ENCODE measurements around the gene CALD1.

The CALD1 gene

GRCh38 chr7:134947329-134947728 is 167.9 kb downstream of the CALD1 start:
- DNase-seq (ENCODE audit: low read depth, low spot score) = no peak
- H3K4me3 ChIP-seq (ENCODE audit: low read depth, low read length) = no peak overlapping the region
- CTCF ChIA-PET = interaction anchor here (1.3 kb wide), 1 partner anchor 223 kb away, joined by 4 read pairs; no protein-coding TSS in a partner anchor
- TF ChIP-seq CTCF (IDR thresholded peaks at IDR 0.05; ENCODE audit: insufficient read depth, low read length, missing control alignments) = no peak
- POLR2A ChIA-PET = no interaction called here

GRCh38 chr7:134947831-134948230 is 168.4 kb downstream of the CALD1 start:
- ChIA-PET CTCF (interaction anchor here (1.3 kb wide), 1 partner anchor 223 kb away, joined by 4 read pairs; no protein-coding TSS in a partner anchor), POLR2A (no interaction called here)
- no peak overlapping the region for H3K4me3 ChIP-seq (ENCODE audit: low read depth, low read length)
- no peak for DNase-seq (ENCODE audit: low read depth, low spot score)
- TF ChIP-seq CTCF (IDR thresholded peaks at IDR 0.05; ENCODE audit: insufficient read depth, low read length, missing control alignments) = no peak

GRCh38 chr7:134948246-134948645 is 168.8 kb downstream of the CALD1 start:
- no peak for DNase-seq (ENCODE audit: low read depth, low spot score)
- no peak overlapping the region for H3K4me3 ChIP-seq (ENCODE audit: low read depth, low read length)
- POLR2A ChIA-PET = no interaction called here
- TF ChIP-seq CTCF (IDR thresholded peaks at IDR 0.05; ENCODE audit: insufficient read depth, low read length, missing control alignments) = no peak
- CTCF ChIA-PET = interaction anchor here (1.0 to 1.3 kb wide), 2 partner anchors 224 to 258 kb away, joined by 3 to 4 read pairs; no protein-coding TSS in a partner anchor

- no peak for TF ChIP-seq CTCF (IDR thresholded peaks at IDR 0.05; ENCODE audit: insufficient read depth, low read length, missing control alignments)
- POLR2A ChIA-PET = interaction anchor here (0.7 kb wide), 1 partner anchor 215 kb away, joined by 3 read pairs; no protein-coding TSS in a partner anchor
- CTCF ChIA-PET = interaction anchor here (1.0 kb wide), 1 partner anchor 259 kb away, joined by 3 read pairs; no protein-coding TSS in a partner anchor
- DNase-seq (ENCODE audit: low read depth, low spot score) = no peak
- no peak overlapping the region for H3K4me3 ChIP-seq (ENCODE audit: low read depth, low read length)
Observed at GRCh38 chr7:134948736-134949135, 169.3 kb downstream of the CALD1 start.

GRCh38 chr7:134949171-134949570 is 169.7 kb downstream of the CALD1 start:
- no peak overlapping the region for H3K4me3 ChIP-seq (ENCODE audit: low read depth, low read length)
- POLR2A ChIA-PET = interaction anchor here (0.7 kb wide), 1 partner anchor 215 kb away, joined by 3 read pairs; no protein-coding TSS in a partner anchor
- no peak for TF ChIP-seq CTCF (IDR thresholded peaks at IDR 0.05; ENCODE audit: insufficient read depth, low read length, missing control alignments)
- no peak for DNase-seq (ENCODE audit: low read depth, low spot score)
- CTCF ChIA-PET = interaction anchor here (1.0 kb wide), 1 partner anchor 259 kb away, joined by 3 read pairs; no protein-coding TSS in a partner anchor

- CTCF ChIA-PET = interaction anchor here (1.0 to 1.9 kb wide), 4 partner anchors 11 to 265 kb away, joined by 4 to 10 read pairs (median 4); no protein-coding TSS in a partner anchor
- POLR2A ChIA-PET = no interaction called here
- no peak for DNase-seq (ENCODE audit: low read depth, low spot score)
- no peak for TF ChIP-seq CTCF (IDR thresholded peaks at IDR 0.05; ENCODE audit: insufficient read depth, low read length, missing control alignments)
- no peak overlapping the region for H3K4me3 ChIP-seq (ENCODE audit: low read depth, low read length)
Observed at GRCh38 chr7:134954197-134955082, 175.0 kb downstream of the CALD1 start.

Measured in AG04449 (cell line).